Esophagus squamous epithelium (tissue), 5 donors: ENCODE results near the gene ABHD6. TPM values are rescaled to one million over a fixed set of nuclear protein-coding genes. Genes with fewer than 3 reads are reported as not detected.

Source experiments
- DNase-seq: peaks from one replicate; lab custom pipeline; 2025; lab: John Stamatoyannopoulos, UW
- H3K27ac ChIP-seq, 4 donors: fragments of 200-600 bp; sonication (generic); one replicate each; pipeline ENCODE4 v1.5.1; 2016 to 2019; ENCODE audit warnings: mild to moderate bottlenecking in 1 of 4
- H3K27me3 ChIP-seq, 4 donors: fragments of 200-600 bp; sonication (generic); 1 replicate in 3 of 4; 2 replicates in 1 of 4; pipeline versions ENCODE4 v1.5.1 to v1.6.0; 2017 to 2021; ENCODE audit warnings: antibody characterized with exemption in 1 of 4
- H3K36me3 ChIP-seq, 3 donors: fragments of 200-600 bp; sonication (generic); one replicate each; pipeline ENCODE4 v1.5.1; 2016 to 2019
- H3K4me1 ChIP-seq, 3 donors: fragments of 200-600 bp; sonication (generic); one replicate each; pipeline ENCODE4 v1.5.1; 2017 to 2019
- H3K4me3 ChIP-seq, 4 donors: fragments of 200-600 bp; sonication (generic); 1 replicate in 3 of 4; 2 replicates in 1 of 4; pipeline ENCODE4 v1.5.1; 2016 to 2019; ENCODE audit warnings: mild to moderate bottlenecking in 2 of 4, moderate library complexity in 1 of 4
- H3K9me3 ChIP-seq, 3 donors: fragments of 200-600 bp; sonication (generic); one replicate each; pipeline ENCODE4 v1.5.1; 2016 to 2019
- CTCF ChIP-seq, 6 experiments: fragments of 450-650 bp in 4 of 6; fragments of 200-600 bp in 2 of 6; sonication (generic) in 2 of 6; IDR thresholded peaks; one replicate each; pipeline ENCODE4 v1.5.1; 2016 to 2019; ENCODE audit warnings: antibody characterized with exemption in 6 of 6, mild to moderate bottlenecking in 4 of 6, moderate library complexity in 4 of 6
- POLR2A ChIP-seq, 4 donors: fragments of 450-650 bp; IDR thresholded peaks; one replicate each; pipeline ENCODE4 v1.6.1; 2017; ENCODE audit warnings: antibody characterized with exemption in 4 of 4, mild to moderate bottlenecking in 4 of 4, moderate library complexity in 3 of 4
- WGBS, 2 donors: methylation state at CpG; one replicate each; pipeline ENCODE4 v1.1.5; 2018; 5-methylcytosine and 5-hydroxymethylcytosine counted together
- intact Hi-C: fragments of 100-400 bp; cut with DNase I; formaldehyde crosslinking; loops from one replicate; pipeline ENCODE4 v1.15.0; 2022
- small RNA-seq, 4 donors: library from RNA; depleted of rRNA; stranded (forward); fragments of <200 nt; gene quantifications; one replicate each; pipeline ENCODE3, GENCODE V24; 2016
- total RNA-seq, 4 donors: library from RNA; depleted of rRNA; stranded (reverse); fragments of >200 nt; gene quantifications; one replicate each; pipeline ENCODE4 v1.1.0, GENCODE V29; 2016
- donor health status: DM: yes; HTN: yes; CAD: no.

The ABHD6 gene
- total RNA-seq, 4 donors from 2014 or later: 5.8 to 16.5 (median 8.9) TPM

- intact Hi-C loops: no loop called here
- no peaks in the 10 kb centered on the region for H3K9me3 ChIP-seq
- H3K27me3 ChIP-seq: no peaks in the 10 kb centered on the region
- H3K36me3 ChIP-seq: peaks cover 0 to 17% (median 0%) of the 10 kb centered on the region in 3 donors
- TF ChIP-seq CTCF (IDR thresholded peaks at IDR 0.05): no peak
- TF ChIP-seq POLR2A (IDR thresholded peaks at IDR 0.05): no peak
- H3K4me3 ChIP-seq: no peak overlapping the region
- DNase-seq: no peak
- H3K27ac ChIP-seq: no peak overlapping the region
- WGBS, 2 donors: 93 to 96% methylated on average over 1 to 3 of the region's 3 CpGs
- peaks cover 0 to 14% (median 1%) of the 10 kb centered on the region in 3 donors for H3K4me1 ChIP-seq
These were observed 103.1 kb downstream of the ABHD6 start for GRCh38 chr3:58340594-58341244.

- no peak for TF ChIP-seq POLR2A (IDR thresholded peaks at IDR 0.05)
- no peak for TF ChIP-seq CTCF (IDR thresholded peaks at IDR 0.05)
- Histone ChIP-seq H3K9me3 (no peaks in the 10 kb centered on the region), H3K27me3 (no peaks in the 10 kb centered on the region), H3K27ac (no peak overlapping the region), H3K4me1 (peaks cover 0 to 13% (median 0%) of the 10 kb centered on the region in 3 donors), H3K36me3 (peaks cover 0 to 17% (median 0%) of the 10 kb centered on the region in 3 donors), H3K4me3 (no peak overlapping the region)
- DNase-seq: no peak
- intact Hi-C loops: no loop called here
- WGBS, 2 donors: 86 to 96% methylated on average over 3 of the region's 3 CpGs
These were observed 103.8 kb downstream of the ABHD6 start for GRCh38 chr3:58341376-58341775.

- no peaks in the 10 kb centered on the region for H3K27me3 ChIP-seq
- peaks cover 0 to 17% (median 0%) of the 10 kb centered on the region in 3 donors for H3K36me3 ChIP-seq
- TF ChIP-seq CTCF (IDR thresholded peaks at IDR 0.05): no peak
- no peak for TF ChIP-seq POLR2A (IDR thresholded peaks at IDR 0.05)
- 86 to 94% methylated on average over 5 of the region's 5 CpGs for WGBS, 2 donors
- no peak for DNase-seq
- no peak overlapping the region for H3K27ac ChIP-seq
- intact Hi-C loops: no loop called here
- no peak overlapping the region for H3K4me3 ChIP-seq
- H3K4me1 ChIP-seq: peaks cover 0 to 10% (median 0%) of the 10 kb centered on the region in 3 donors
- H3K9me3 ChIP-seq: no peaks in the 10 kb centered on the region
These were observed 105.1 kb downstream of the ABHD6 start for GRCh38 chr3:58342676-58343075.

Small RNA genes lying within 50 kb of the gene (small RNA-seq; reads per million reads assigned to genes)
- 0 reads per million in 4 donors for gene AC098479.1

Other genes with a start within 250 kb of the ABHD6 start
- 10 to 100 TPM; 65.4 to 77.0 (median 71.5) TPM for gene FLNB, start 229.4 kb upstream of the ABHD6 start, total RNA-seq
- 10 to 100 TPM in 3 of 4 donors, 1 to 10 TPM in 1; 8.3 to 15.3 (median 11.9) TPM for gene DNASE1L3, start 26.8 kb upstream of the ABHD6 start, total RNA-seq
- gene RPP14, start 68.5 kb downstream of the ABHD6 start, total RNA-seq: 10 to 100 TPM in 3 of 4 donors, 1 to 10 TPM in 1; 8.1 to 15.5 (median 11.1) TPM
- 10 to 100 TPM in 1 of 4 donors, 1 to 10 TPM in 3; 4.5 to 10.1 (median 5.2) TPM for gene HTD2, start 68.7 kb downstream of the ABHD6 start, total RNA-seq
- gene PXK, start 95.1 kb downstream of the ABHD6 start, total RNA-seq: 10 to 100 TPM in 2 of 4 donors, 1 to 10 TPM in 2; 6.5 to 25.9 (median 12.2) TPM
- gene PDHB, start 196.0 kb downstream of the ABHD6 start, total RNA-seq: 100 to 1,000 TPM in 1 of 4 donors, 10 to 100 TPM in 3; 52.6 to 104 (median 83.0) TPM